CD14-positive monocyte (primary cell): ENCODE measurements around the gene SLC25A44. TPM values are rescaled to one million over a fixed set of nuclear protein-coding genes. Genes with fewer than 3 reads are reported as not detected.

Experiments used
- DNase-seq, 3 donors: peaks; one replicate each; pipeline ENCODE4 v3.0.0-alpha.2; 2011 to 2022
- H2AFZ ChIP-seq: 2 replicates; pipeline ENCODE4 v1.6.0; 2012; ENCODE audit warnings: mild to moderate bottlenecking, low read depth, low read length, inconsistent platforms; ENCODE audit not compliant: insufficient read depth, poor library complexity, severe bottlenecking
- H3K27ac ChIP-seq, 2 donors: 1 replicate in 1 of 2; 2 replicates in 1 of 2; pipeline ENCODE4 v1.5.1; 2012 to 2013; ENCODE audit warnings: low read length in 2 of 2, control low read depth in 1 of 2, inconsistent platforms in 1 of 2, low read depth in 1 of 2, mild to moderate bottlenecking in 1 of 2
- H3K27me3 ChIP-seq, 2 donors: one replicate each; pipeline versions ENCODE4 v1.6.0 to v1.6.1; 2011 to 2013; ENCODE audit warnings: low read length in 2 of 2; ENCODE audit not compliant: control insufficient read depth in 2 of 2, insufficient read depth in 2 of 2
- H3K36me3 ChIP-seq, 2 donors: replicated peaks in 1 of 2; 1 replicate in 1 of 2; 2 replicates in 1 of 2; pipeline versions ENCODE4 v1.5.1 to v1.6.1; 2012 to 2013; ENCODE audit warnings: low read length in 2 of 2, control low read depth in 1 of 2, inconsistent platforms in 1 of 2, mild to moderate bottlenecking in 1 of 2; ENCODE audit not compliant: insufficient read depth in 2 of 2, control insufficient read depth in 1 of 2
- H3K4me1 ChIP-seq, 2 donors: 1 replicate in 1 of 2; 2 replicates in 1 of 2; pipeline versions ENCODE4 v1.5.1 to v1.6.1; 2012 to 2013; ENCODE audit warnings: low read length in 2 of 2, control low read depth in 1 of 2, inconsistent platforms in 1 of 2, mild to moderate bottlenecking in 1 of 2, moderate library complexity in 1 of 2; ENCODE audit not compliant: insufficient read depth in 2 of 2, control insufficient read depth in 1 of 2
- H3K4me2 ChIP-seq: replicated peaks from 2 replicates; pipeline ENCODE3; 2012; ENCODE audit warnings: low read length, moderate library complexity, mild to moderate bottlenecking; ENCODE audit not compliant: poor library complexity, severe bottlenecking; ENCODE audit errors: extremely low read depth
- H3K4me3 ChIP-seq, 3 experiments: fragments of 200-600 bp in 1 of 3; sonication (generic) in 1 of 3; replicated peaks in 1 of 3; 1 replicate in 2 of 3; 2 replicates in 1 of 3; pipeline ENCODE4 v1.5.1; 2011 to 2013; ENCODE audit warnings: low read length in 3 of 3, mild to moderate bottlenecking in 3 of 3, control low read depth in 2 of 3, low read depth in 2 of 3, inconsistent platforms in 1 of 3, moderate library complexity in 1 of 3
- H3K79me2 ChIP-seq: 2 replicates; pipeline ENCODE4 v1.6.0; 2012; ENCODE audit warnings: mild to moderate bottlenecking, control low read depth, inconsistent platforms, low read length, moderate library complexity; ENCODE audit not compliant: insufficient read depth
- H3K9ac ChIP-seq: 2 replicates; pipeline ENCODE4 v1.6.0; 2017; ENCODE audit warnings: low read length, mild to moderate bottlenecking; ENCODE audit not compliant: insufficient read depth, poor library complexity, severe bottlenecking
- H3K9me3 ChIP-seq, 2 donors: replicated peaks in 1 of 2; 1 replicate in 1 of 2; 2 replicates in 1 of 2; pipeline versions ENCODE4 v1.5.1 to v1.6.1; 2012 to 2013; ENCODE audit warnings: low read length in 2 of 2, control low read depth in 1 of 2; ENCODE audit not compliant: control insufficient read depth in 1 of 2, insufficient read depth in 1 of 2
- H4K20me1 ChIP-seq: 2 replicates; pipeline ENCODE4 v1.6.0; 2012; ENCODE audit warnings: mild to moderate bottlenecking, low read length, control low read depth, moderate library complexity; ENCODE audit not compliant: insufficient read depth
- H3K27ac Mint-ChIP-seq, 7 donors: one replicate each; pipeline ENCODE4 v1.8.0; 2020; ENCODE audit warnings: mild to moderate bottlenecking in 7 of 7, mixed read lengths in 7 of 7, moderate library complexity in 6 of 7, inconsistent platforms in 2 of 7
- H3K27me3 Mint-ChIP-seq, 3 donors: one replicate each; pipeline ENCODE4 v1.8.0; 2021 to 2022; ENCODE audit warnings: low read depth in 3 of 3, mild to moderate bottlenecking in 3 of 3, mixed read lengths in 3 of 3, moderate library complexity in 3 of 3, inconsistent platforms in 1 of 3
- H3K36me3 Mint-ChIP-seq, 2 donors: one replicate each; pipeline ENCODE4 v1.8.0; 2020; ENCODE audit warnings: mixed read lengths in 2 of 2, inconsistent platforms in 1 of 2, mild to moderate bottlenecking in 1 of 2
- H3K4me1 Mint-ChIP-seq: one replicate; pipeline ENCODE4 v1.8.0; 2020; ENCODE audit warnings: mild to moderate bottlenecking, mixed read lengths
- H3K4me3 Mint-ChIP-seq, 2 donors: one replicate each; pipeline ENCODE4 v1.8.0; 2020; ENCODE audit warnings: mild to moderate bottlenecking in 2 of 2, mixed read lengths in 2 of 2, moderate library complexity in 1 of 2
- H3K9me3 Mint-ChIP-seq, 7 donors: one replicate each; pipeline ENCODE4 v1.8.0; 2020 to 2022; ENCODE audit warnings: mixed read lengths in 7 of 7, mild to moderate bottlenecking in 6 of 7, moderate library complexity in 6 of 7, inconsistent platforms in 2 of 7
- CTCF ChIP-seq: fragments of 200-600 bp; IDR thresholded peaks from one replicate; pipeline ENCODE4 v1.8.0; 2022; ENCODE audit warnings: antibody characterized with exemption, mild to moderate bottlenecking
- WGBS: methylation state at CpG from one replicate; pipeline ENCODE4 v1.1.5; 2013; ENCODE audit warnings: missing lambda C conversion rate; ENCODE audit not compliant: insufficient coverage; 5-methylcytosine and 5-hydroxymethylcytosine counted together
- intact Hi-C, 2 donors: fragments of 100-400 bp; cut with micrococcal nuclease; formaldehyde crosslinking; loops; one replicate each; pipeline versions ENCODE4 v1.15.0 to v1.15.1; 2023
- polyA plus RNA-seq, 3 donors: library from polyadenylated mRNA; depleted of rRNA in 1 of 3; unstranded in 2 of 3; stranded (reverse) in 1 of 3; fragments of 300-500 nt in 2 of 3; fragments of >200 nt in 1 of 3; fragmentation: Illumina TruSeq in 2 of 3; gene quantifications; 1 replicate in 2 of 3; 2 replicates in 1 of 3; pipeline ENCODE4 v1.2.3, GENCODE V29; 2012 to 2021

SLC25A44 gene
- polyA plus RNA-seq, 3 donors = 17.1 to 28.8 (median 24.1) TPM

GRCh38 chr1:156191292-156191964 lies 2.5 kb upstream of the SLC25A44 start:
- peak overlapping the region; percentile 8 for H3K4me2 ChIP-seq
- peak overlapping the region in 1 of 2 donors; percentile 35 for H3K4me3 Mint-ChIP-seq
- H3K36me3 ChIP-seq = peaks cover 11 to 12% of the 10 kb centered on the region in 2 donors
- peaks cover 0 to 1% (median 0%) of the 10 kb centered on the region in 3 donors for H3K27me3 Mint-ChIP-seq
- peaks cover 12% of the 10 kb centered on the region for H4K20me1 ChIP-seq
- WGBS = no CpG with 5 or more reads among the region's 4 CpGs
- H3K9ac ChIP-seq = no peak overlapping the region
- peaks cover 42% of the 10 kb centered on the region for H3K4me1 Mint-ChIP-seq
- peaks cover 34% of the 10 kb centered on the region for H3K79me2 ChIP-seq
- H3K4me3 ChIP-seq = no peak overlapping the region
- DNase-seq = peak in 2 of 3 donors; percentile 41 to 51
- H2AFZ ChIP-seq = no peak overlapping the region
- intact Hi-C loops = loop anchor here in 1 of 2 donors (5.0 kb wide), 1 partner anchor 44 kb away; no protein-coding TSS in a partner anchor
- H3K4me1 ChIP-seq = peaks cover 27 to 39% of the 10 kb centered on the region in 2 donors
- H3K9me3 ChIP-seq = no peaks in the 10 kb centered on the region
- no peaks in the 10 kb centered on the region for H3K27me3 ChIP-seq
- peaks cover 15 to 16% of the 10 kb centered on the region in 2 donors for H3K36me3 Mint-ChIP-seq
- no peak overlapping the region for H3K27ac ChIP-seq
- H3K27ac Mint-ChIP-seq = peak overlapping the region in 5 of 7 donors; percentile 9 to 78 (median 60)
- peaks cover 0 to 9% (median 6%) of the 10 kb centered on the region in 7 donors for H3K9me3 Mint-ChIP-seq
- TF ChIP-seq CTCF = no peak

GRCh38 chr1:156193208-156193487 lies 756 bp upstream of the SLC25A44 start:
- H3K9me3 Mint-ChIP-seq = peaks cover 0 to 6% (median 0%) of the 10 kb centered on the region in 7 donors
- peaks cover 18 to 29% of the 10 kb centered on the region in 2 donors for H3K36me3 Mint-ChIP-seq
- peak overlapping the region; percentile 83 for H2AFZ ChIP-seq
- no peak for TF ChIP-seq CTCF
- H3K4me1 Mint-ChIP-seq = peaks cover 46% of the 10 kb centered on the region
- H3K27ac ChIP-seq = peak overlapping the region; percentile 61 to 90
- H3K4me3 Mint-ChIP-seq = peak overlapping the region; percentile 95 to 98
- H3K4me1 ChIP-seq = peaks cover 27 to 39% of the 10 kb centered on the region in 2 donors
- no peaks in the 10 kb centered on the region for H3K9me3 ChIP-seq
- peaks cover 0 to 1% (median 0%) of the 10 kb centered on the region in 3 donors for H3K27me3 Mint-ChIP-seq
- H4K20me1 ChIP-seq = peaks cover 29% of the 10 kb centered on the region
- H3K36me3 ChIP-seq = peaks cover 17 to 28% of the 10 kb centered on the region in 2 donors
- peak overlapping the region; percentile 39 to 88 (median 88) for H3K4me3 ChIP-seq
- no peak for DNase-seq
- intact Hi-C loops = loop anchor here in 1 of 2 donors (5.0 kb wide), 1 partner anchor 46 kb away; no protein-coding TSS in a partner anchor
- WGBS = 81% methylated on average over 6 of the region's 7 CpGs
- no peaks in the 10 kb centered on the region for H3K27me3 ChIP-seq
- H3K9ac ChIP-seq = peak overlapping the region; percentile 81
- peak overlapping the region; percentile 93 to 99 (median 95) for H3K27ac Mint-ChIP-seq
- peak overlapping the region; percentile 82 for H3K4me2 ChIP-seq
- H3K79me2 ChIP-seq = peaks cover 51% of the 10 kb centered on the region
